GM06990 (cell line): ENCODE results near the gene TTC33.

Source experiments
- DNase-seq: peaks from one replicate; pipeline ENCODE4 v3.0.0-alpha.2; 2011; ENCODE audit not compliant: insufficient read length; ENCODE audit errors: extremely low read depth
- H3K27me3 ChIP-seq: replicated peaks from 2 replicates; pipeline ENCODE4 v1.6.0; 2011; ENCODE audit warnings: low read length; ENCODE audit not compliant: control insufficient read depth, insufficient read depth
- H3K36me3 ChIP-seq: 2 replicates; pipeline ENCODE4 v1.5.1; 2011; ENCODE audit warnings: low read length; ENCODE audit not compliant: control insufficient read depth, insufficient read depth
- H3K4me3 ChIP-seq: replicated peaks from 2 replicates; pipeline ENCODE4 v1.5.1; 2011; ENCODE audit warnings: low read depth, mild to moderate bottlenecking, control low read depth, low read length
- TF ChIP-seq, protein P1 (sequence below): IDR thresholded peaks from 2 replicates; pipeline ENCODE4 v1.5.1; 2011; ENCODE audit warnings: low read length, control low read depth, mild to moderate bottlenecking, inconsistent platforms; ENCODE audit not compliant: insufficient read depth, poor library complexity, severe bottlenecking

The TTC33 gene

DNA sequence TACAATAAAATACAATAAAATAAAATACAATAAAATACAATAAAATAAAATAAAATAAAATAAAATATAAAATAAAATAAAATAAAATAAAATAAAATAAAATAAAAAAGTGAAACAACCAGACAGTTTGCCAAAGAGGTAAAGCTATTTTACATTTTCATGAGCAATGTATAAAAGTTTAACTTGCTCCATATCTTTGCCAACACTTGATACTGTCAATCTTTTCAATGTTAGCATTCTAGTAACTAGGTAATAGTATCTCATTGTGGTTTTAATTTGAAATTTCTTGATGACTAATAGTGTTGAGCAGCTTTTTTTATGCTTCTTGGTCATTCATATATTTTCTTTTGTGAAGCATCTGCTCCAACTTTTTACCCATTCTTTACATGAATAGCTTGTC is 17.3 kb downstream of the TTC33 start:
- no peak for DNase-seq
- Histone ChIP-seq H3K27me3 (no peaks in the 10 kb centered on the region), H3K4me3 (no peak overlapping the region), H3K36me3 (no peaks in the 10 kb centered on the region; the same call in 1 of the 2 replicates)
- TF ChIP-seq, protein P1, sequence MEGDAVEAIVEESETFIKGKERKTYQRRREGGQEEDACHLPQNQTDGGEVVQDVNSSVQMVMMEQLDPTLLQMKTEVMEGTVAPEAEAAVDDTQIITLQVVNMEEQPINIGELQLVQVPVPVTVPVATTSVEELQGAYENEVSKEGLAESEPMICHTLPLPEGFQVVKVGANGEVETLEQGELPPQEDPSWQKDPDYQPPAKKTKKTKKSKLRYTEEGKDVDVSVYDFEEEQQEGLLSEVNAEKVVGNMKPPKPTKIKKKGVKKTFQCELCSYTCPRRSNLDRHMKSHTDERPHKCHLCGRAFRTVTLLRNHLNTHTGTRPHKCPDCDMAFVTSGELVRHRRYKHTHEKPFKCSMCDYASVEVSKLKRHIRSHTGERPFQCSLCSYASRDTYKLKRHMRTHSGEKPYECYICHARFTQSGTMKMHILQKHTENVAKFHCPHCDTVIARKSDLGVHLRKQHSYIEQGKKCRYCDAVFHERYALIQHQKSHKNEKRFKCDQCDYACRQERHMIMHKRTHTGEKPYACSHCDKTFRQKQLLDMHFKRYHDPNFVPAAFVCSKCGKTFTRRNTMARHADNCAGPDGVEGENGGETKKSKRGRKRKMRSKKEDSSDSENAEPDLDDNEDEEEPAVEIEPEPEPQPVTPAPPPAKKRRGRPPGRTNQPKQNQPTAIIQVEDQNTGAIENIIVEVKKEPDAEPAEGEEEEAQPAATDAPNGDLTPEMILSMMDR, result no peak

GRCh38 chr5:40736103-40736875 is 19.5 kb downstream of the TTC33 start:
- Histone ChIP-seq H3K36me3 (no peaks in the 10 kb centered on the region; the same call in 1 of the 2 replicates), H3K27me3 (no peaks in the 10 kb centered on the region), H3K4me3 (no peak overlapping the region)
- TF ChIP-seq, protein P1, result peak; percentile 71
- no peak for DNase-seq

- Histone ChIP-seq H3K27me3 (no peaks in the 10 kb centered on the region), H3K4me3 (no peak overlapping the region), H3K36me3 (no peaks in the 10 kb centered on the region; the same call in 1 of the 2 replicates)
- no peak for DNase-seq
- TF ChIP-seq, protein P1, result no peak
These were observed 20.2 kb downstream of the TTC33 start for GRCh38 chr5:40735609-40736008.

DNA sequence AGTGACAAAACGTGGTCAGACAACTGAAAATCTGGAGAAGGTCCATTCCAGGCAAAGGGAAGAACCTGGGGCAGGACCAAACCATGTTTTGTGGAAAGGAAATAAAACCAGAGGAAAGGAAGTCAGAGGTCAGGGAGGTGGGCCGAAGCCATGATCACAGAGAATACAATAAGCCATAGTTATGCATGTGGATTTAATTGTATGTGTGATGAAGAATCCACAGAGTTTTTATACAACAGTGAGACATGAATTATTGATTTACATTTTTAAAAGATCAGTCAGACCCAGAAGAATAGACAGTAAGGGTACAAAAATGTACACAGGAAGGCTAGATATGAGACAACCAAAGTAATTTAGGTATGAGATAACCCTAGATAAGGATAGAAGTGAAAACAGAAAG is 20.8 kb downstream of the TTC33 start:
- no peak for DNase-seq
- no peak overlapping the region for H3K4me3 ChIP-seq
- no peaks in the 10 kb centered on the region for H3K27me3 ChIP-seq
- TF ChIP-seq, protein P1, result no peak
- H3K36me3 ChIP-seq, result no peaks in the 10 kb centered on the region; the same call in 1 of the 2 replicates

GRCh38 chr5:40733879-40734563 is 21.7 kb downstream of the TTC33 start:
- no peak overlapping the region for H3K4me3 ChIP-seq
- TF ChIP-seq, protein P1, result no peak
- DNase-seq, result no peak
- no peaks in the 10 kb centered on the region for H3K27me3 ChIP-seq
- no peaks in the 10 kb centered on the region for H3K36me3 ChIP-seq
